Smooth muscle cell (in vitro differentiated cells): ENCODE data around the gene CSHL1. TPM values are rescaled to one million over a fixed set of nuclear protein-coding genes. Genes with fewer than 3 reads are reported as not detected.

Experiments
- DNase-seq: peaks from one replicate; lab custom pipeline; 2025; ENCODE audit not compliant: unreplicated experiment; lab: John Stamatoyannopoulos, UW
- H2AFZ ChIP-seq: fragments of 200-600 bp; sonication (generic); 2 replicates; pipeline ENCODE4 v1.6.0; 2016; ENCODE audit warnings: antibody characterized with exemption, low read depth, mild to moderate bottlenecking
- H3F3A ChIP-seq: fragments of 200-600 bp; sonication (generic); 2 replicates; pipeline ENCODE4 v1.6.0; 2017; ENCODE audit warnings: antibody characterized with exemption, low read depth
- H3K27ac ChIP-seq: fragments of 200-600 bp; sonication (generic); 2 replicates; pipeline ENCODE4 v1.5.1; 2016; ENCODE audit warnings: low read depth, mild to moderate bottlenecking
- H3K27me3 ChIP-seq: fragments of 200-600 bp; sonication (generic); 2 replicates; pipeline ENCODE4 v1.6.1; 2016; ENCODE audit warnings: low read depth, mild to moderate bottlenecking
- H3K36me3 ChIP-seq: fragments of 200-600 bp; sonication (generic); 2 replicates; pipeline ENCODE4 v1.5.1; 2016; ENCODE audit warnings: low read depth
- H3K4me1 ChIP-seq: fragments of 200-600 bp; sonication (generic); 2 replicates; pipeline ENCODE4 v1.5.1; 2016; ENCODE audit warnings: low read depth
- H3K4me2 ChIP-seq: fragments of 200-600 bp; sonication (generic); 2 replicates; pipeline ENCODE4 v1.6.0; 2016; ENCODE audit warnings: mild to moderate bottlenecking
- H3K4me3 ChIP-seq: fragments of 200-600 bp; sonication (generic); 2 replicates; pipeline ENCODE4 v1.5.1; 2016; ENCODE audit warnings: mild to moderate bottlenecking
- H3K79me2 ChIP-seq: fragments of 200-600 bp; sonication (generic); 2 replicates; pipeline ENCODE4 v1.6.0; 2016; ENCODE audit warnings: low read depth, mild to moderate bottlenecking
- H3K9ac ChIP-seq: fragments of 200-600 bp; sonication (generic); 2 replicates; pipeline ENCODE4 v1.6.0; 2016; ENCODE audit warnings: low read depth
- H3K9me3 ChIP-seq: fragments of 200-600 bp; sonication (generic); replicated peaks from 2 replicates; pipeline ENCODE4 v1.5.1; 2016; ENCODE audit warnings: low read depth
- H4K20me1 ChIP-seq: fragments of 200-600 bp; sonication (generic); 2 replicates; pipeline ENCODE4 v1.6.0; 2016; ENCODE audit warnings: low read depth
- WGBS: methylation state at CpG from one replicate; pipeline ENCODE4 v1.1.7; 2016; ENCODE audit warnings: low lambda C conversion rate; 5-methylcytosine and 5-hydroxymethylcytosine counted together
- polyA plus RNA-seq: library from polyadenylated mRNA; unstranded; fragments of >200 nt; fragmentation: Nextera tagmentation; extraction: Ambion mirVana; gene quantifications from 2 replicates; pipeline ENCODE4 v1.2.1, GENCODE V29; 2016
- total RNA-seq: library from RNA; depleted of rRNA; stranded (reverse); fragments of >200 nt; gene quantifications from 2 replicates; pipeline ENCODE4 v1.2.3, GENCODE V29; 2014
- TF ChIP-seq, protein P1 (sequence below): fragments of 200-600 bp; sonication (generic); IDR thresholded peaks from 2 replicates; pipeline ENCODE4 v1.5.1; 2017; ENCODE audit warnings: borderline replicate concordance, mild to moderate bottlenecking, antibody characterized with exemption; ENCODE audit not compliant: insufficient read depth, poor library complexity, severe bottlenecking

Gene CSHL1
- total and polyA plus RNA-seq, 2 experiments from 2014 or later = not detected

- H3K36me3 ChIP-seq = no peaks in the 10 kb centered on the region
- H3K9me3 ChIP-seq = no peaks in the 10 kb centered on the region
- 94% methylated on average over 23 of the region's 23 CpGs for WGBS
- no peaks in the 10 kb centered on the region for H4K20me1 ChIP-seq
- H3F3A ChIP-seq = no peaks in the 10 kb centered on the region
- no peak overlapping the region for H3K9ac ChIP-seq
- H3K27ac ChIP-seq = no peak overlapping the region
- no peak overlapping the region for H2AFZ ChIP-seq
- TF ChIP-seq, protein P1, sequence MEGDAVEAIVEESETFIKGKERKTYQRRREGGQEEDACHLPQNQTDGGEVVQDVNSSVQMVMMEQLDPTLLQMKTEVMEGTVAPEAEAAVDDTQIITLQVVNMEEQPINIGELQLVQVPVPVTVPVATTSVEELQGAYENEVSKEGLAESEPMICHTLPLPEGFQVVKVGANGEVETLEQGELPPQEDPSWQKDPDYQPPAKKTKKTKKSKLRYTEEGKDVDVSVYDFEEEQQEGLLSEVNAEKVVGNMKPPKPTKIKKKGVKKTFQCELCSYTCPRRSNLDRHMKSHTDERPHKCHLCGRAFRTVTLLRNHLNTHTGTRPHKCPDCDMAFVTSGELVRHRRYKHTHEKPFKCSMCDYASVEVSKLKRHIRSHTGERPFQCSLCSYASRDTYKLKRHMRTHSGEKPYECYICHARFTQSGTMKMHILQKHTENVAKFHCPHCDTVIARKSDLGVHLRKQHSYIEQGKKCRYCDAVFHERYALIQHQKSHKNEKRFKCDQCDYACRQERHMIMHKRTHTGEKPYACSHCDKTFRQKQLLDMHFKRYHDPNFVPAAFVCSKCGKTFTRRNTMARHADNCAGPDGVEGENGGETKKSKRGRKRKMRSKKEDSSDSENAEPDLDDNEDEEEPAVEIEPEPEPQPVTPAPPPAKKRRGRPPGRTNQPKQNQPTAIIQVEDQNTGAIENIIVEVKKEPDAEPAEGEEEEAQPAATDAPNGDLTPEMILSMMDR = no peak
- no peak for DNase-seq
- no peak overlapping the region for H3K4me2 ChIP-seq
- no peaks in the 10 kb centered on the region for H3K27me3 ChIP-seq
- no peaks in the 10 kb centered on the region for H3K4me1 ChIP-seq
- H3K79me2 ChIP-seq = no peaks in the 10 kb centered on the region
- no peak overlapping the region for H3K4me3 ChIP-seq
Observed at GRCh38 chr17:63941751-63942150, 30.7 kb upstream of the CSHL1 start.

- WGBS = 93% methylated on average over 12 of the region's 12 CpGs
- Histone ChIP-seq H3K36me3 (no peaks in the 10 kb centered on the region), H3K79me2 (no peaks in the 10 kb centered on the region), H3K27ac (no peak overlapping the region), H3F3A (no peaks in the 10 kb centered on the region), H4K20me1 (no peaks in the 10 kb centered on the region), H3K4me1 (no peaks in the 10 kb centered on the region), H3K4me2 (no peak overlapping the region), H3K27me3 (no peaks in the 10 kb centered on the region), H2AFZ (no peak overlapping the region), H3K9me3 (no peaks in the 10 kb centered on the region), H3K4me3 (no peak overlapping the region), H3K9ac (no peak overlapping the region)
- TF ChIP-seq, protein P1 = no peak
- no peak for DNase-seq
Observed at GRCh38 chr17:63941162-63941561, 30.1 kb upstream of the CSHL1 start.

GRCh38 chr17:63940584-63940983 lies 29.5 kb upstream of the CSHL1 start:
- DNase-seq = no peak

GRCh38 chr17:63939884-63940283 lies 28.8 kb upstream of the CSHL1 start:
- H3K27ac ChIP-seq = no peak overlapping the region
- 88% methylated on average over 6 of the region's 6 CpGs for WGBS
- no peaks in the 10 kb centered on the region for H3K79me2 ChIP-seq
- TF ChIP-seq, protein P1 = no peak
- H3K4me2 ChIP-seq = no peak overlapping the region
- H2AFZ ChIP-seq = no peak overlapping the region
- H3K36me3 ChIP-seq = no peaks in the 10 kb centered on the region
- no peaks in the 10 kb centered on the region for H3K4me1 ChIP-seq
- no peaks in the 10 kb centered on the region for H3F3A ChIP-seq
- H3K4me3 ChIP-seq = no peak overlapping the region
- no peaks in the 10 kb centered on the region for H4K20me1 ChIP-seq
- no peaks in the 10 kb centered on the region for H3K27me3 ChIP-seq
- H3K9me3 ChIP-seq = no peaks in the 10 kb centered on the region
- DNase-seq = no peak
- H3K9ac ChIP-seq = no peak overlapping the region

More at GRCh38 chr17:63940584-63940983, 29.5 kb upstream of the CSHL1 start:
- Histone ChIP-seq H3K9me3 (no peaks in the 10 kb centered on the region), H3K79me2 (no peaks in the 10 kb centered on the region), H3K4me2 (no peak overlapping the region), H3K27me3 (no peaks in the 10 kb centered on the region), H3F3A (no peaks in the 10 kb centered on the region), H3K4me3 (no peak overlapping the region), H2AFZ (no peak overlapping the region), H3K4me1 (no peaks in the 10 kb centered on the region), H4K20me1 (no peaks in the 10 kb centered on the region), H3K9ac (no peak overlapping the region), H3K27ac (no peak overlapping the region), H3K36me3 (no peaks in the 10 kb centered on the region)
- TF ChIP-seq, protein P1 = no peak
- 96% methylated on average over 14 of the region's 14 CpGs for WGBS
